Astrocyte (in vitro differentiated cells and primary cell): ENCODE data around the gene WNT7B. TPM values are rescaled to one million over a fixed set of nuclear protein-coding genes. Genes with fewer than 3 reads are reported as not detected.

Experiments used
- DNase-seq: peaks from one replicate; pipeline ENCODE4 v3.0.0-alpha.2; 2010; ENCODE audit warnings: low read depth
- FAIRE-seq: peaks from 2 replicates; lab custom pipeline; 2011; peaks lifted over from hg19 to GRCh38; lab: Jason Lieb, UNC
- H2AFZ ChIP-seq: 2 replicates; pipeline ENCODE4 v1.6.0; 2012; ENCODE audit warnings: low read depth, low read length, inconsistent platforms
- H3K27ac ChIP-seq: 2 replicates; pipeline ENCODE4 v1.5.1; 2011; ENCODE audit warnings: low read depth, low read length, inconsistent platforms
- H3K27me3 ChIP-seq: 2 replicates; pipeline ENCODE4 v1.6.0; 2011; ENCODE audit warnings: low read length, inconsistent platforms; ENCODE audit not compliant: insufficient read depth
- H3K36me3 ChIP-seq: 2 replicates; pipeline ENCODE4 v1.5.1; 2011; ENCODE audit warnings: low read length, inconsistent platforms; ENCODE audit not compliant: insufficient read depth
- H3K4me1 ChIP-seq: 2 replicates; pipeline ENCODE4 v1.5.1; 2011; ENCODE audit warnings: low read length, inconsistent platforms; ENCODE audit not compliant: insufficient read depth
- H3K4me2 ChIP-seq: 2 replicates; pipeline ENCODE4 v1.6.0; 2012; ENCODE audit warnings: low read length, inconsistent platforms
- H3K4me3 ChIP-seq: 2 replicates; pipeline ENCODE4 v1.5.1; 2011; ENCODE audit warnings: low read depth, mild to moderate bottlenecking, low read length, inconsistent platforms; ENCODE audit not compliant: insufficient read depth
- H3K79me2 ChIP-seq: 2 replicates; pipeline ENCODE4 v1.6.0; 2012; ENCODE audit warnings: mild to moderate bottlenecking, low read length, inconsistent platforms; ENCODE audit not compliant: insufficient read depth
- H3K9ac ChIP-seq: 2 replicates; pipeline ENCODE4 v1.6.0; 2012; ENCODE audit warnings: mild to moderate bottlenecking, low read length, inconsistent platforms
- H3K9me3 ChIP-seq: 2 replicates; pipeline ENCODE4 v1.5.1; 2012; ENCODE audit warnings: low read depth, mild to moderate bottlenecking, low read length, inconsistent platforms; ENCODE audit not compliant: insufficient read depth
- H4K20me1 ChIP-seq: 2 replicates; pipeline ENCODE4 v1.6.0; 2012; ENCODE audit warnings: low read length, inconsistent platforms; ENCODE audit not compliant: insufficient read depth
- H3K27ac Mint-ChIP-seq: one replicate; pipeline ENCODE4 v1.8.0; 2021; ENCODE audit warnings: mild to moderate bottlenecking, mixed read lengths; ENCODE audit not compliant: unreplicated experiment
- H3K27me3 Mint-ChIP-seq: one replicate; pipeline ENCODE4 v1.8.0; 2021; ENCODE audit warnings: low read depth, mixed read lengths; ENCODE audit not compliant: unreplicated experiment
- H3K36me3 Mint-ChIP-seq: one replicate; pipeline ENCODE4 v1.8.0; 2021; ENCODE audit warnings: low read depth, mixed read lengths; ENCODE audit not compliant: unreplicated experiment
- H3K4me1 Mint-ChIP-seq: one replicate; pipeline ENCODE4 v1.8.0; 2021; ENCODE audit warnings: low read depth, mixed read lengths; ENCODE audit not compliant: unreplicated experiment
- H3K4me3 Mint-ChIP-seq: one replicate; pipeline ENCODE4 v1.8.0; 2021; ENCODE audit warnings: mild to moderate bottlenecking, moderate library complexity, mixed read lengths; ENCODE audit not compliant: unreplicated experiment
- H3K9me3 Mint-ChIP-seq: one replicate; pipeline ENCODE4 v1.8.0; 2021; ENCODE audit warnings: mild to moderate bottlenecking, mixed read lengths; ENCODE audit not compliant: unreplicated experiment
- CTCF ChIP-seq: IDR thresholded peaks from 2 replicates; pipeline ENCODE4 v1.5.1; 2011; ENCODE audit warnings: low read depth, mild to moderate bottlenecking, inconsistent platforms, low read length, moderate library complexity; ENCODE audit not compliant: insufficient read depth
- EZH2 ChIP-seq: IDR thresholded peaks from 2 replicates; pipeline ENCODE4 v1.6.1; 2012; ENCODE audit warnings: mild to moderate bottlenecking, low read length, inconsistent platforms; ENCODE audit not compliant: insufficient read depth
- total RNA-seq: library from RNA; stranded (reverse); gene quantifications from 2 replicates; pipeline ENCODE4 v1.2.1, GENCODE V29; 2021

The WNT7B gene
- total RNA-seq, 1 donor from 2014 or later: 1.7 TPM

GRCh38 chr22:45917700-45918458 lies 59.1 kb downstream of the WNT7B start:
- peak overlapping the region; percentile 12 for H3K27ac Mint-ChIP-seq
- FAIRE-seq: no peak

DNA sequence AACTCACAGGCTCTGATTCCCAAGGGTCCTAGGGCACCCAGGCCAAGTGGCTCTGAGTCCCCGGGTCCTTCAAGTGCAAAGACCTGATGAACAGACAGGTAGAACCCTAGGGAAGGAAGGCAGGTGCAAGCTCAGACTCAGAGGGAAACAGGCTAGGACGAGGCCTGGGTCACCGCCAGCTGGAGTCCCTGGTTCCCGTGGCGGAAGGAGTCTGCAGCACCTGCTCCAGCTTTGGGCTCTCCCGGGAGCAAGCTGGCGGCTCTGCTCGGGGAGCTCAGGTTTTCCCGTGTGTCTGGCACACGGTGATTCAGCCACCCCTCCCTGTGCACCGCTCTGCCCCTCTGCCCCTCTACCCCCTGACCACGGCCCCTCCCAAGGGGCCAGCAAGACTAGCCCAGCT lies 59.8 kb downstream of the WNT7B start:
- H3K4me1 ChIP-seq: peaks cover 21% of the 10 kb centered on the region
- no peaks in the 10 kb centered on the region for H3K36me3 ChIP-seq
- H2AFZ ChIP-seq: no peak overlapping the region
- H3K27me3 ChIP-seq: peaks cover 3% of the 10 kb centered on the region
- no peaks in the 10 kb centered on the region for H3K4me1 Mint-ChIP-seq
- H3K9me3 Mint-ChIP-seq: peaks cover 5% of the 10 kb centered on the region
- H3K4me3 ChIP-seq: no peak overlapping the region
- no peaks in the 10 kb centered on the region for H3K79me2 ChIP-seq
- H3K9ac ChIP-seq: no peak overlapping the region
- peaks cover 29% of the 10 kb centered on the region for H3K27me3 Mint-ChIP-seq
- no peak overlapping the region for H3K27ac Mint-ChIP-seq
- H3K4me3 Mint-ChIP-seq: no peak overlapping the region
- H3K4me2 ChIP-seq: no peak overlapping the region
- TF ChIP-seq CTCF (no peak), EZH2 (no peak)
- no peaks in the 10 kb centered on the region for H3K36me3 Mint-ChIP-seq
- peaks cover 8% of the 10 kb centered on the region for H3K9me3 ChIP-seq
- no peak overlapping the region for H3K27ac ChIP-seq
- FAIRE-seq (no peak), DNase-seq (no peak)
- peaks cover 9% of the 10 kb centered on the region for H4K20me1 ChIP-seq

More at GRCh38 chr22:45917700-45918458, 59.1 kb downstream of the WNT7B start:
- Histone ChIP-seq H2AFZ (no peak overlapping the region), H3K27ac (no peak overlapping the region), H3K4me3 (no peak overlapping the region), H4K20me1 (peaks cover 9% of the 10 kb centered on the region), H3K9ac (no peak overlapping the region), H3K9me3 (peaks cover 8% of the 10 kb centered on the region), H3K27me3 (peaks cover 3% of the 10 kb centered on the region), H3K79me2 (no peaks in the 10 kb centered on the region), H3K4me2 (no peak overlapping the region), H3K36me3 (no peaks in the 10 kb centered on the region), H3K4me1 (peaks cover 21% of the 10 kb centered on the region)
- Mint-ChIP-seq H3K36me3 (no peaks in the 10 kb centered on the region), H3K4me1 (no peaks in the 10 kb centered on the region), H3K27me3 (peaks cover 27% of the 10 kb centered on the region), H3K9me3 (peaks cover 5% of the 10 kb centered on the region), H3K4me3 (no peak overlapping the region)
- TF ChIP-seq CTCF: no peak
- no peak for DNase-seq

GRCh38 chr22:45916515-45916914 lies 60.4 kb downstream of the WNT7B start:
- FAIRE-seq: no peak

More at GRCh38 chr22:45916515-45916914, 60.4 kb downstream of the WNT7B start:
- no peak overlapping the region for H3K9ac ChIP-seq
- no peak overlapping the region for H3K4me2 ChIP-seq
- H3K4me3 ChIP-seq: no peak overlapping the region
- H3K4me3 Mint-ChIP-seq: no peak overlapping the region
- H4K20me1 ChIP-seq: peaks cover 9% of the 10 kb centered on the region
- peaks cover 35% of the 10 kb centered on the region for H3K27me3 Mint-ChIP-seq
- H3K27me3 ChIP-seq: peaks cover 3% of the 10 kb centered on the region
- H3K79me2 ChIP-seq: no peaks in the 10 kb centered on the region
- peaks cover 5% of the 10 kb centered on the region for H3K9me3 Mint-ChIP-seq
- H3K36me3 Mint-ChIP-seq: no peaks in the 10 kb centered on the region
- H3K4me1 ChIP-seq: peaks cover 21% of the 10 kb centered on the region
- no peak overlapping the region for H2AFZ ChIP-seq
- H3K9me3 ChIP-seq: peaks cover 8% of the 10 kb centered on the region
- no peaks in the 10 kb centered on the region for H3K4me1 Mint-ChIP-seq
- no peak overlapping the region for H3K27ac Mint-ChIP-seq
- H3K27ac ChIP-seq: no peak overlapping the region
- H3K36me3 ChIP-seq: no peaks in the 10 kb centered on the region
- no peak for DNase-seq
- TF ChIP-seq CTCF (no peak), EZH2 (no peak)
